PC-3 (cell line): ENCODE results near the gene NRCAM. TPM values are rescaled to one million over a fixed set of nuclear protein-coding genes. Genes with fewer than 3 reads are reported as not detected.

Source experiments
- ATAC-seq: fragments of 200-7000 bp; cut with Tn5 transposase; 2 replicates; pipeline ENCODE4 v1.9.1; 2020; ENCODE audit warnings: mild to moderate bottlenecking, moderate library complexity
- BruUV-seq: library from RNA; stranded (reverse); fragments of 400-500 nt; replicated peaks from 2 replicates; lab custom pipeline; 2021; lab: Mats Ljungman, UMichigan
- CTCF ChIA-PET: fragments of 300-600 bp; sonication (Branson Sonifier 250); formaldehyde crosslinking; loops from one replicate; lab custom pipeline; 2022; ENCODE audit warnings: antibody characterized with exemption; lab: Charles Lee
- POLR2A ChIA-PET: fragments of 300-600 bp; sonication (Branson Sonifier 250); formaldehyde crosslinking; loops from one replicate; lab custom pipeline; 2022; ENCODE audit warnings: antibody characterized with exemption; ENCODE audit not compliant: unreplicated experiment; lab: Charles Lee
- DNase-seq: peaks from one replicate; pipeline ENCODE4 v3.0.0-alpha.2; 2015
- H2AFZ ChIP-seq: fragments of 300-600 bp; sonication (generic); 2 replicates; pipeline ENCODE4 v1.6.0; 2016; ENCODE audit warnings: antibody characterized with exemption, low read length
- H3F3A ChIP-seq: fragments of 300-600 bp; sonication (generic); one replicate; pipeline ENCODE4 v1.6.0; 2017; ENCODE audit warnings: antibody characterized with exemption, low read length, control low read depth, mild to moderate bottlenecking; ENCODE audit not compliant: unreplicated experiment
- H3K27ac ChIP-seq: fragments of 300-600 bp; sonication (generic); 2 replicates; pipeline ENCODE4 v1.5.1; 2016; ENCODE audit warnings: mild to moderate bottlenecking, low read length
- H3K27me3 ChIP-seq: fragments of 300-600 bp; sonication (generic); 2 replicates; pipeline ENCODE4 v1.6.1; 2016; ENCODE audit warnings: low read length, mixed read lengths
- H3K36me3 ChIP-seq: fragments of 300-600 bp; sonication (generic); 2 replicates; pipeline ENCODE4 v1.6.1; 2016; ENCODE audit warnings: low read depth, mixed run types, low read length, mixed read lengths
- H3K4me1 ChIP-seq: fragments of 300-600 bp; sonication (generic); 2 replicates; pipeline ENCODE4 v1.5.1; 2016; ENCODE audit warnings: low read length; ENCODE audit not compliant: insufficient read depth
- H3K4me2 ChIP-seq: fragments of 300-600 bp; sonication (generic); 2 replicates; pipeline ENCODE4 v1.6.0; 2016; ENCODE audit warnings: low read length
- H3K4me3 ChIP-seq: fragments of 300-600 bp; sonication (generic); 2 replicates; pipeline ENCODE4 v1.5.1; 2016; ENCODE audit warnings: mild to moderate bottlenecking, low read length, mixed read lengths
- H3K79me2 ChIP-seq: fragments of 300-600 bp; sonication (generic); 2 replicates; pipeline ENCODE4 v1.6.1; 2017; ENCODE audit warnings: low read length, mixed read lengths
- H3K9ac ChIP-seq: fragments of 300-600 bp; sonication (generic); 2 replicates; pipeline ENCODE4 v1.6.0; 2016; ENCODE audit warnings: mild to moderate bottlenecking, low read length
- H3K9me2 ChIP-seq: fragments of 300-600 bp; sonication (generic); replicated peaks from 2 replicates; pipeline ENCODE4 v1.6.1; 2016; ENCODE audit warnings: mixed run types, low read length, mixed read lengths
- H3K9me3 ChIP-seq: fragments of 300-600 bp; sonication (generic); 2 replicates; pipeline ENCODE4 v1.6.1; 2016; ENCODE audit warnings: low read length, mixed read lengths
- H4K20me1 ChIP-seq: fragments of 300-600 bp; sonication (generic); 2 replicates; pipeline ENCODE4 v1.6.1; 2016; ENCODE audit warnings: low read length, mixed read lengths
- CTCF ChIP-seq: fragments of 300-600 bp; sonication (generic); conservative IDR thresholded peaks from 2 replicates; pipeline ENCODE4 v1.5.1; 2017; ENCODE audit warnings: antibody characterized with exemption, low read depth, mild to moderate bottlenecking, low read length
- EZH2 ChIP-seq: fragments of 300-600 bp; sonication (generic); IDR thresholded peaks from one replicate; pipeline ENCODE4 v1.6.1; 2017; ENCODE audit warnings: antibody characterized with exemption, mild to moderate bottlenecking, low read length; ENCODE audit not compliant: unreplicated experiment
- EZH2phosphoT487 ChIP-seq: fragments of 300-600 bp; sonication (generic); IDR thresholded peaks from 2 replicates; pipeline ENCODE4 v1.6.1; 2018; ENCODE audit warnings: mild to moderate bottlenecking, antibody characterized with exemption, low read length, borderline replicate concordance
- intact Hi-C: fragments of 100-400 bp; cut with micrococcal nuclease; formaldehyde crosslinking; loops from 2 replicates; pipeline ENCODE4 v1.9.0; 2023
- total RNA-seq: library from RNA; depleted of rRNA; stranded (reverse); fragments of >200 nt; gene quantifications from 2 replicates; pipeline ENCODE4 v1.2.3, GENCODE V29; 2014

Gene NRCAM
- total RNA-seq, 1 experiment from 2014 or later, result not detected

DNA sequence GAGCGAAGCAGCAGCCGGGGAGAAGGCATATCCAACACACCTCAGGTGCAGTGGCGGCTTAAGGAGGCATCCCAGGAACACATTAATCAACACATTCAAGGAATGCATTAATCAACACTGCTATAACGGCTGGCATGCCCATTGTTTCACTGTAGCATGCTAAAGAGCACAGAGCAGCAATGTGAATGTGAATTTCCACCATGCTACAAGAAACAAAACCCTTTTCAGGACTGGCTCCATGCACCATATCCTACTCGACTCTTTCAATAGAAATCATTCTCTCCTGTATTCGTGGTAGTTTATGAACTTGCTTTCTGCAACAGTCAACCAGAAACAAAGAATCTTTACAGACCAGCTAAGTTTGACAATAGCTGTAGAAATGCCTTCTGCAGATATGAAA is 149.0 kb downstream of the NRCAM start:
- no peak overlapping the region for H3K4me2 ChIP-seq
- no peak for DNase-seq
- H3K27me3 ChIP-seq, result 0 out of 2 replicates have a peak, but pooled peaks cover 4% of the 10 kb centered on the region
- intact Hi-C loops, result no loop called here
- H3K27ac ChIP-seq, result no peak overlapping the region
- H2AFZ ChIP-seq, result no peak overlapping the region
- H3K4me3 ChIP-seq, result no peak overlapping the region
- no peak for ATAC-seq
- no peaks in the 10 kb centered on the region for H3K79me2 ChIP-seq
- ChIA-PET CTCF (no interaction called here), POLR2A (no interaction called here)
- no peak for TF ChIP-seq EZH2
- TF ChIP-seq CTCF, result no peak
- no peak for TF ChIP-seq EZH2phosphoT487
- no peaks in the 10 kb centered on the region for H3K9me3 ChIP-seq
- H4K20me1 ChIP-seq, result no peaks in the 10 kb centered on the region
- no peaks in the 10 kb centered on the region for H3K36me3 ChIP-seq
- H3K9ac ChIP-seq, result no peak overlapping the region
- no peaks in the 10 kb centered on the region for H3K4me1 ChIP-seq
- H3F3A ChIP-seq, result no peaks in the 10 kb centered on the region
- H3K9me2 ChIP-seq, result no peaks in the 10 kb centered on the region
- BruUV-seq, result no TSS peak

GRCh38 chr7:108303332-108303731 is 152.9 kb downstream of the NRCAM start:
- no peaks in the 10 kb centered on the region for H3K9me3 ChIP-seq
- no peak overlapping the region for H2AFZ ChIP-seq
- H3K36me3 ChIP-seq, result no peaks in the 10 kb centered on the region
- intact Hi-C loops, result no loop called here
- ChIA-PET POLR2A (no interaction called here), CTCF (no interaction called here)
- BruUV-seq, result no TSS peak
- no peak overlapping the region for H3K4me3 ChIP-seq
- no peak overlapping the region for H3K27ac ChIP-seq
- ATAC-seq (no peak), DNase-seq (no peak)
- H3K9ac ChIP-seq, result no peak overlapping the region
- H4K20me1 ChIP-seq, result no peaks in the 10 kb centered on the region
- H3K4me2 ChIP-seq, result no peak overlapping the region
- H3K4me1 ChIP-seq, result peaks cover 10% of the 10 kb centered on the region
- H3K27me3 ChIP-seq, result 0 out of 2 replicates have a peak, but pooled peaks cover 4% of the 10 kb centered on the region
- no peaks in the 10 kb centered on the region for H3K9me2 ChIP-seq
- TF ChIP-seq CTCF (no peak), EZH2phosphoT487 (no peak), EZH2 (no peak)
- no peaks in the 10 kb centered on the region for H3K79me2 ChIP-seq
- H3F3A ChIP-seq, result no peaks in the 10 kb centered on the region

GRCh38 chr7:108301387-108301786 is 154.8 kb downstream of the NRCAM start:
- CTCF ChIA-PET, result no interaction called here
- no peak overlapping the region for H3K27ac ChIP-seq
- no peak overlapping the region for H3K9ac ChIP-seq
- no peaks in the 10 kb centered on the region for H3K79me2 ChIP-seq
- TF ChIP-seq EZH2 (no peak), CTCF (no peak), EZH2phosphoT487 (no peak)
- H3K4me2 ChIP-seq, result no peak overlapping the region
- 0 out of 2 replicates have a peak, but pooled peaks cover 4% of the 10 kb centered on the region for H3K27me3 ChIP-seq
- no peak for DNase-seq
- H2AFZ ChIP-seq, result no peak overlapping the region
- H3F3A ChIP-seq, result no peaks in the 10 kb centered on the region
- H3K9me3 ChIP-seq, result no peaks in the 10 kb centered on the region
- no TSS peak for BruUV-seq
- no peak overlapping the region for H3K4me3 ChIP-seq
- POLR2A ChIA-PET, result no interaction called here
- intact Hi-C loops, result no loop called here
- no peaks in the 10 kb centered on the region for H3K9me2 ChIP-seq
- H4K20me1 ChIP-seq, result no peaks in the 10 kb centered on the region
- H3K36me3 ChIP-seq, result no peaks in the 10 kb centered on the region
- H3K4me1 ChIP-seq, result peaks cover 10% of the 10 kb centered on the region
- no peak for ATAC-seq
